GM12878 (cell line): ENCODE results near the gene CEP128. TPM values are rescaled to one million over a fixed set of nuclear protein-coding genes. Genes with fewer than 3 reads are reported as not detected.

Experiments
- ATAC-seq: fragments of 200-7000 bp; cut with Tn5 transposase; 3 replicates; pipeline ENCODE4 v1.9.1; 2020; ENCODE audit warnings: mild to moderate bottlenecking, moderate library complexity
- BruUV-seq: library from RNA; stranded (reverse); fragments of 400-500 nt; replicated peaks from 2 replicates; lab custom pipeline; 2021; lab: Mats Ljungman, UMichigan
- CTCF ChIA-PET: fragments of 300-600 bp; sonication (Branson Sonifier 250); formaldehyde crosslinking; extraction: SDS; loops from one replicate; lab custom pipeline; 2021; ENCODE audit warnings: inconsistent platforms; lab: Yijun Ruan, JAX
- POLR2A ChIA-PET: fragments of 350-600 bp; formaldehyde crosslinking; extraction: SDS; loops from one replicate; lab custom pipeline; 2021; ENCODE audit warnings: inconsistent platforms; lab: Charles Lee
- RAD21 ChIA-PET: fragments of 300-600 bp; sonication (Branson Sonifier 250); formaldehyde crosslinking; loops from one replicate; lab custom pipeline; 2023; ENCODE audit warnings: antibody characterized with exemption; ENCODE audit not compliant: unreplicated experiment; lab: Charles Lee
- SMC1A ChIA-PET: fragments of 300-600 bp; sonication (Branson Sonifier 250); formaldehyde crosslinking; loops from one replicate; lab custom pipeline; 2023; ENCODE audit not compliant: unreplicated experiment, uncharacterized antibody; lab: Charles Lee
- DNase-seq: peaks from one replicate; pipeline ENCODE4 v3.0.0-alpha.2; 2011; ENCODE audit warnings: low read depth, low spot score
- FAIRE-seq: peaks from 3 replicates; lab custom pipeline; 2011; peaks lifted over from hg19 to GRCh38; lab: Jason Lieb, UNC
- H2AFZ ChIP-seq: 2 replicates; pipeline ENCODE4 v1.6.0; 2011; ENCODE audit warnings: low read depth, low read length, control low read depth; ENCODE audit not compliant: control insufficient read depth
- H3K27ac ChIP-seq: 2 replicates; pipeline ENCODE4 v1.5.1; 2011; ENCODE audit warnings: control low read depth; ENCODE audit not compliant: control insufficient read depth, insufficient read depth
- H3K27me3 ChIP-seq, 2 experiments: replicated peaks in 1 of 2; 2 replicates each; pipeline versions ENCODE4 v1.6.0 to v1.6.1; 2011; ENCODE audit warnings: low read length in 1 of 2; ENCODE audit not compliant: control insufficient read depth in 2 of 2, insufficient read depth in 2 of 2
- H3K36me3 ChIP-seq, 2 experiments: 2 replicates each; pipeline ENCODE4 v1.5.1; 2011; ENCODE audit warnings: low read length in 1 of 2; ENCODE audit not compliant: control insufficient read depth in 2 of 2, insufficient read depth in 2 of 2
- H3K4me1 ChIP-seq: 2 replicates; pipeline ENCODE4 v1.6.1; 2011; ENCODE audit warnings: mild to moderate bottlenecking, low read length, moderate library complexity, mixed read lengths; ENCODE audit not compliant: control insufficient read depth, insufficient read depth
- H3K4me2 ChIP-seq: 2 replicates; pipeline ENCODE4 v1.6.0; 2011; ENCODE audit warnings: control low read depth; ENCODE audit not compliant: control insufficient read depth, insufficient read depth
- H3K4me3 ChIP-seq: fragments of 200-600 bp; sonication (generic); 2 replicates; pipeline ENCODE4 v1.5.1; 2016
- H3K79me2 ChIP-seq: 2 replicates; pipeline ENCODE4 v1.6.0; 2011; ENCODE audit warnings: low read length; ENCODE audit not compliant: control insufficient read depth, insufficient read depth
- H3K9ac ChIP-seq: 2 replicates; pipeline ENCODE4 v1.8.0; 2011; ENCODE audit warnings: low read length, control low read depth, mixed read lengths; ENCODE audit not compliant: control insufficient read depth, insufficient read depth
- H3K9me3 ChIP-seq: replicated peaks from 3 replicates; pipeline ENCODE4 v1.5.1; 2011; ENCODE audit warnings: mild to moderate bottlenecking, low read length; ENCODE audit not compliant: control insufficient read depth, insufficient read depth
- H4K20me1 ChIP-seq: 2 replicates; pipeline ENCODE4 v1.6.0; 2011; ENCODE audit not compliant: control insufficient read depth, insufficient read depth
- BCL11A ChIP-seq: IDR thresholded peaks from 2 replicates; pipeline ENCODE4 v1.6.1; 2011; ENCODE audit warnings: low read depth, low read length
- FOS ChIP-seq: IDR thresholded peaks from 3 replicates; pipeline ENCODE4 v1.6.1; 2011; ENCODE audit warnings: borderline replicate concordance; ENCODE audit not compliant: insufficient read length; ENCODE audit errors: extremely low read depth
- MTA3 ChIP-seq: IDR thresholded peaks from 2 replicates; pipeline ENCODE4 v1.6.1; 2012; ENCODE audit warnings: low read length, inconsistent platforms, borderline replicate concordance
- MYC ChIP-seq: IDR thresholded peaks from 2 replicates; pipeline ENCODE4 v1.6.1; 2011; ENCODE audit warnings: mild to moderate bottlenecking, low read length, moderate library complexity, inconsistent platforms; ENCODE audit not compliant: insufficient read depth, insufficient replicate concordance, insufficient read length, severe bottlenecking
- POU2F2 ChIP-seq: IDR thresholded peaks from 3 replicates; pipeline ENCODE4 v1.6.1; 2011; ENCODE audit warnings: low read depth, mild to moderate bottlenecking, low read length, borderline replicate concordance
- RAD51 ChIP-seq: fragments of 450-650 bp; IDR thresholded peaks from 2 replicates; pipeline ENCODE4 v1.6.1; 2016; ENCODE audit warnings: moderate library complexity, mild to moderate bottlenecking, inconsistent platforms
- RUNX3 ChIP-seq: IDR thresholded peaks from 2 replicates; pipeline ENCODE4 v1.6.1; 2012; ENCODE audit warnings: low read length, inconsistent platforms
- TCF7 ChIP-seq: IDR thresholded peaks from 2 replicates; pipeline ENCODE4 v1.6.1; 2014; ENCODE audit warnings: antibody characterized with exemption, borderline replicate concordance
- ZNF207 ChIP-seq: fragments of 450-650 bp; IDR thresholded peaks from 2 replicates; pipeline ENCODE4 v1.6.1; 2014; ENCODE audit warnings: antibody characterized with exemption, mild to moderate bottlenecking, borderline replicate concordance
- whole genome bisulfite sequencing: methylation state at CpG from one replicate; pipeline ENCODE4 v1.1.6; 2016; ENCODE audit warnings: low lambda C conversion rate; ENCODE audit not compliant: insufficient replicate concordance, insufficient coverage; ENCODE audit errors: missing lambda C conversion rate; 5-methylcytosine and 5-hydroxymethylcytosine counted together
- in situ Hi-C: fragments of 300-500 bp; cut with MboI; formaldehyde crosslinking; loops from 9 replicates; pipeline ENCODE4 v1.14.3; 2018; ENCODE audit warnings: mixed read lengths
- intact Hi-C: fragments of 100-400 bp; cut with micrococcal nuclease; formaldehyde crosslinking; loops from one replicate; pipeline ENCODE4 v1.14.2; 2022; ENCODE audit not compliant: unreplicated experiment
- polyA plus RNA-seq, 11 experiments: library from polyadenylated mRNA; depleted of rRNA in 4 of 11; unstranded in 6 of 11; stranded (reverse) in 5 of 11; fragments of >200 nt; fragmentation: Nextera tagmentation in 4 of 11; fragmentation: Illumina TruSeq in 1 of 11; extraction: Ambion mirVana in 4 of 11; extraction: Trizol in 1 of 11; gene quantifications; 1 replicate in 1 of 11; 2 replicates in 10 of 11; pipeline versions ENCODE4 v1.2.1 to v1.2.3, GENCODE V29; 2011 to 2016; ENCODE audit warnings: inconsistent platforms in 2 of 11, missing spikeins in 2 of 11, low read depth in 1 of 11
- total RNA-seq, 4 experiments: library from RNA; depleted of rRNA in 3 of 4; stranded (reverse); fragments of >200 nt in 3 of 4; fragmentation: Illumina TruSeq in 1 of 4; extraction: Trizol in 1 of 4; gene quantifications; 2 replicates each; pipeline versions ENCODE4 v1.2.1 to v1.2.3, GENCODE V29; 2013 to 2021
- TF ChIP-seq, protein P1 (sequence below): IDR thresholded peaks from 2 replicates; pipeline ENCODE4 v1.6.1; 2011; ENCODE audit warnings: borderline replicate concordance, low read depth, mild to moderate bottlenecking, moderate library complexity, mixed read lengths, low read length; ENCODE audit not compliant: insufficient read depth; ENCODE audit errors: extremely low read length
- TF ChIP-seq, protein P2 (sequence below): fragments of 450-650 bp; IDR thresholded peaks from 2 replicates; pipeline ENCODE4 v1.6.1; 2018; ENCODE audit warnings: borderline replicate concordance, mild to moderate bottlenecking; ENCODE audit not compliant: partially characterized antibody

CEP128 gene
- total and polyA plus RNA-seq, 10 of the 15 experiments (the other 5 are each of a cell fraction or from before 2014, with no cell fraction given), result 1.1 to 6.7 (median 3.4) TPM

DNA sequence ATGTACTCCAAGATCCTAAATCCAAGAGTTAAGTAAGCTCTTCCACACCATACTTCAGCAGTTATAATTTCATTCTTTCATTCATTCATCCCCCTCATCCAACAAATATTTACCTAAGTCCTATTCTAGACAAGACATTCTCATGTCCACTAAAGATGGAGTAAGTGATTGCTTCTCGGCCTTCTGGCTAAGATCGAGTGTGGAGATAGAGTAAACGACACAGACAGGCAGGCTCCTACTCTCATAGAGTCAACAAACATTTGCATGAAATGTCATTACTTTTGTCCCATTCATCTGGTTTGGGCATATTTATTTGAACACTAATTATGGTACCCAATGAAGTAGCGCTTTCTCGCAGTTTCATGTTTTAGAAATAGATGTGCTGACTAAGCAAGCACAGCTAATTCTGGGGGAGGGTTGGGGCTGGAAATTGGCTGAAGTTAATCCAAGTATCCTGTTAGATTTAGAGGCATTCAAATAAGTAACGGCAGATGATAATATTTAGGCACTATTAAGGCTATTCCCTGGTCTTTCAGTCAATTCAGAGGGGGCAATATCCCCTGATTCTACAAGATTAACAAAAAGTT lies 176.5 kb downstream of the CEP128 start:
- in situ Hi-C loops, result no loop called here
- Histone ChIP-seq H3K27ac (no peak overlapping the region), H3K36me3 (no peaks in the 10 kb centered on the region), H3K4me1 (no peaks in the 10 kb centered on the region), H3K9me3 (no peaks in the 10 kb centered on the region), H2AFZ (no peak overlapping the region), H3K27me3 (no peaks in the 10 kb centered on the region), H3K9ac (no peak overlapping the region), H3K4me3 (no peak overlapping the region)
- no TSS peak for BruUV-seq
- no peak for ATAC-seq
- RAD21 ChIA-PET, result no interaction called here
- SMC1A ChIA-PET, result no interaction called here
- FAIRE-seq, result no peak
- 98% methylated on average over 6 of the region's 6 CpGs for whole genome bisulfite sequencing
- intact Hi-C loops, result no loop called here
- POLR2A ChIA-PET, result no interaction called here
- TF ChIP-seq, protein P1, sequence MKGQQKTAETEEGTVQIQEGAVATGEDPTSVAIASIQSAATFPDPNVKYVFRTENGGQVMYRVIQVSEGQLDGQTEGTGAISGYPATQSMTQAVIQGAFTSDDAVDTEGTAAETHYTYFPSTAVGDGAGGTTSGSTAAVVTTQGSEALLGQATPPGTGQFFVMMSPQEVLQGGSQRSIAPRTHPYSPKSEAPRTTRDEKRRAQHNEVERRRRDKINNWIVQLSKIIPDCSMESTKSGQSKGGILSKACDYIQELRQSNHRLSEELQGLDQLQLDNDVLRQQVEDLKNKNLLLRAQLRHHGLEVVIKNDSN, result no peak
- TF ChIP-seq TCF7, result no peak
- no peak for TF ChIP-seq ZNF207
- TF ChIP-seq BCL11A, result no peak
- TF ChIP-seq, protein P2, sequence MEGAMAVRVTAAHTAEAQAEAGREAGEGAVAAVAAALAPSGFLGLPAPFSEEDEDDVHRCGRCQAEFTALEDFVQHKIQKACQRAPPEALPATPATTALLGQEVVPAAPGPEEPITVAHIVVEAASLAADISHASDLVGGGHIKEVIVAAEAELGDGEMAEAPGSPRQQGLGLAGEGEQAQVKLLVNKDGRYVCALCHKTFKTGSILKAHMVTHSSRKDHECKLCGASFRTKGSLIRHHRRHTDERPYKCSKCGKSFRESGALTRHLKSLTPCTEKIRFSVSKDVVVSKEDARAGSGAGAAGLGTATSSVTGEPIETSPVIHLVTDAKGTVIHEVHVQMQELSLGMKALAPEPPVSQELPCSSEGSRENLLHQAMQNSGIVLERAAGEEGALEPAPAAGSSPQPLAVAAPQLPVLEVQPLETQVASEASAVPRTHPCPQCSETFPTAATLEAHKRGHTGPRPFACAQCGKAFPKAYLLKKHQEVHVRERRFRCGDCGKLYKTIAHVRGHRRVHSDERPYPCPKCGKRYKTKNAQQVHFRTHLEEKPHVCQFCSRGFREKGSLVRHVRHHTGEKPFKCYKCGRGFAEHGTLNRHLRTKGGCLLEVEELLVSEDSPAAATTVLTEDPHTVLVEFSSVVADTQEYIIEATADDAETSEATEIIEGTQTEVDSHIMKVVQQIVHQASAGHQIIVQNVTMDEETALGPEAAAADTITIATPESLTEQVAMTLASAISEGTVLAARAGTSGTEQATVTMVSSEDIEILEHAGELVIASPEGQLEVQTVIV, result no peak
- no peak for TF ChIP-seq MYC
- TF ChIP-seq POU2F2, result no peak
- no peak for TF ChIP-seq FOS
- TF ChIP-seq MTA3, result no peak
- no peak for TF ChIP-seq RAD51
- no peak for TF ChIP-seq RUNX3
- TF ChIP-seq, all 136 proteins: peak for 0
- Histone ChIP-seq H3K4me2 (no peak overlapping the region), H3K79me2 (no peaks in the 10 kb centered on the region), H4K20me1 (no peaks in the 10 kb centered on the region)
- DNase-seq, result no peak
- CTCF ChIA-PET, result interaction anchor here (0.6 kb wide), 1 partner anchor 1645 kb away, joined by 3 read pairs; no protein-coding TSS in a partner anchor
